Activated CD4-positive, alpha-beta T cell treated with anti-CD3 and anti-CD28 coated beads for 24 hours (primary cell): ENCODE results near the gene ING5.

Source experiments
- DNase-seq, 2 donors: peaks; one replicate each; pipeline ENCODE4 v3.0.0-alpha.2; 2020; ENCODE audit warnings: low read depth in 2 of 2

The ING5 gene

GRCh38 chr2:241672243-241673188 lies 29.3 kb upstream of the ING5 start:
- DNase-seq: no peak

DNA sequence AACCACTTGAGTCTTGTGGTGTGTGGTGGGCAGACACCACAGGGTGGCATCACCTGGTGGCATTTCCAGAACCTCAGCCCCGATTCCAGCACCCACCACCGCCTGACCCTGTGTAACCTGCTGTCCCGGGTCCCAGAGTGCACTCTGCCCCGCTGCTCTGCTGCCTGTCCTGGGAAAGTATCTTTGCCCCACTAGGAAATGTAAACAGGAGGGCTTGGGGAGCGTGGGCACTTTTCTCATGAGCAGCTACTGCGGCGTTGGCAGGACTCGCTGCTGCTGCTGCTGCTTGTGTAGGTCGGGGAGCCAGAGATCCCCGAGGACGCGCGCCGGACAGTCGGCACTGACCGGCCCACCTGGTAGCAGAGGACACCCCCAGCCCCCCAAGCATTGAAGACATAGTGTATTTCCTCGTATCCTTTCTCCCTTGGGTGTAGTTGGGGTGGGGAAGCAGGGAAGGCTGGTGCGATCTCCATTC lies 28.6 kb upstream of the ING5 start:
- DNase-seq: no peak

DNA sequence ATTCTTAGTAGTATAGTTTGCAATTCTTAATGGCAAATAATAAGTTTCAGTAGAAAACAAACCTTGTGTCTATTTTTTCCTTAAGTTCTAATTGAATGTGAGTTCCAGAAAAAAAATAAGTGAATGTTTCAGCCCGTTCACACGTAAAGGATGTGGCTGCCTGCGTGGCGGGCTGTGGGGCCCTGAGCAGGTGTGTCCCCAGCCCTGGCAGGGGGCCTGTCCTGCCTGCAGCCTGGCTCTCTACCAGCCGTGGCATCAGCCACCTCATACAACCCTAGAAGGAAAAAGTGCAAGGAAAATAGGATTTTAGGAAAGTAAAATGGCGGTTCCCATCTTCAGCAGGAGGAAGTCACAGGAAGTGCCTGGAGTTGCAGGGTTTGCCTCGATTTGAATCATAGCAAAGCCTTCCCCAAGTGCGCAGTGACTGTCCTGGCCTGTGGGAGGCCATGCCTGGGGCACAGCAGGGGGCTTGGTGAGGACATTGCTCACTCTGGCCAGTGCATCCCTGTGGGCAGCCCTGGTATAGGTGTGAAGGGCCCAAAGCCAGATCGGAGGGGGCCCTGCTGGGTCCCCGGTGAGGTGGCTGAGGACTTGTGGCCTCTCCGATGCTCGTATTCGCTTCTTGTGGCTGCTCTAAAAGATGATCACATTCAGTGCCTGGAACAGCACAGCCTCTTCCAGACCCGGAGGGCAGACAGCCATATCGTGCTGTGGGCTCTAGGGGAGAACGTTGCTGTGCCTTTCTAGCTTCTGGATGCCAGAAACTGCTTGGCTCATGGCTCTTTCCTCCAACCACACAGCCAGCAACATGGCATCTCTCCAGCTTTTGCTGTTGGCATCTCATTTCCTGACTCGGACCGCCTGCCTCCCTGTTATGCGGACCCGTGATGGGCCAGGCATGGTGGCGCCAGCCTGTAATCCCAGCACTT lies 27.8 kb upstream of the ING5 start:
- DNase-seq: no peak

- DNase-seq: no peak
Observed at GRCh38 chr2:241675885-241676284, 26.0 kb upstream of the ING5 start.

GRCh38 chr2:241676665-241677064 lies 25.2 kb upstream of the ING5 start:
- no peak for DNase-seq

DNA sequence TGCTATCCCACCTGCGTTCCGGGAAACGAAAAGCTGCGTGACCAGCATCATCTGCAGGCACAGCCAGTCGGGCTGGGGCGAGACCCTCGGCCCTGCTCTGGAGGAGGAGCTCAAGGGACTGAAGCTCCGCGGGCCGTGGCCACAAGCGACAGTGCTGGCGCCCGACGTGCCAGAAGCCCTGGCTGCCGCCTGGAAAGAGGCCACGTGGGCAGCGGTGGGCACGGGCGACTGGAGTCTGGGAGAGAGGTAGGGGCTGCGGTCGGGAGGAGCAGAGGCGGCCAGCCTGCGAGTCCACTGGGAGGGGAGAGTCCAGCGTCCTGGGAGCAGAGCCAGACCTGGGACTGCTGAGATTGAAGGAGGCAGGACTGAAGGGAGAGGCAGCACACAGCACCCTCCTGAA lies 24.4 kb upstream of the ING5 start:
- no peak for DNase-seq

DNA sequence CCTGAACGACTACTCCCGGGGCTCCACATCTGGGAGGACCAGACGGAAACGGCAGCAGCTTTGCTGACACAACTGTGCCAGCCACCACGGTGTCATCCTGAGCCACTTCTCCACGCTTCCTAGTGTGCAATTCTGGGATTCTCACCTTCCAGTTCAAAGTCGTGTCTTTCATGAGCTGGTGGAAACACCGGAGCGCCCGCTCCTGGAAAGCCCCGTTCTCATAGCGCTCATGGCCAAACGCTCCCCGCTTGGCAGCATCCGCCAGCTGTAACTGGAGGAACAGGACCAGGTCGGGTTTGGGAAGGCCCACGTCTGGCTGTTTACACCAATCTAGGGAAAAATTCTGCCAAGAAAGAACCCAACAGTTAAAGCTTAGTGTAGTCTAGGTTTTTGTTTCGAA lies 23.5 kb upstream of the ING5 start:
- no peak for DNase-seq

- DNase-seq: no peak
Observed at GRCh38 chr2:241678784-241679540, 22.9 kb upstream of the ING5 start.

DNA sequence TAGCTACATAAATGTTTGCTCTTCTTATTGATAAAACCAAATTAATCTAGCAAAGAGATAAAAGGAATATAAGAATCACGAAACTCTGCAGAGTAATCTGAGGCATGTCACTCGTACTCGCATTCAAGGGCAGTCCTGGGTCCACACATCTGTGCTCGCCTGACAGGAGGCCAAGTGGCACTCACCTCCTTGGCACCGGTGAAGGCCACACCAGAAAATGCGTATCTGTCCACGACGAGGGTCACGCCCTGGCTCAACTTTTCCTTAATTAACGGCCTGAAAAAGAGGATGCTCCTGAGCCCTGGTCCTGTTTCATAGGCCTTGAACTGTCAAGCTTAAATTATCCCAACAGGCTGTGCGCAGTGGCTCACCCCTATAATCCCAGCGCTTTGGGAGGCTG lies 21.8 kb upstream of the ING5 start:
- DNase-seq: no peak

DNA sequence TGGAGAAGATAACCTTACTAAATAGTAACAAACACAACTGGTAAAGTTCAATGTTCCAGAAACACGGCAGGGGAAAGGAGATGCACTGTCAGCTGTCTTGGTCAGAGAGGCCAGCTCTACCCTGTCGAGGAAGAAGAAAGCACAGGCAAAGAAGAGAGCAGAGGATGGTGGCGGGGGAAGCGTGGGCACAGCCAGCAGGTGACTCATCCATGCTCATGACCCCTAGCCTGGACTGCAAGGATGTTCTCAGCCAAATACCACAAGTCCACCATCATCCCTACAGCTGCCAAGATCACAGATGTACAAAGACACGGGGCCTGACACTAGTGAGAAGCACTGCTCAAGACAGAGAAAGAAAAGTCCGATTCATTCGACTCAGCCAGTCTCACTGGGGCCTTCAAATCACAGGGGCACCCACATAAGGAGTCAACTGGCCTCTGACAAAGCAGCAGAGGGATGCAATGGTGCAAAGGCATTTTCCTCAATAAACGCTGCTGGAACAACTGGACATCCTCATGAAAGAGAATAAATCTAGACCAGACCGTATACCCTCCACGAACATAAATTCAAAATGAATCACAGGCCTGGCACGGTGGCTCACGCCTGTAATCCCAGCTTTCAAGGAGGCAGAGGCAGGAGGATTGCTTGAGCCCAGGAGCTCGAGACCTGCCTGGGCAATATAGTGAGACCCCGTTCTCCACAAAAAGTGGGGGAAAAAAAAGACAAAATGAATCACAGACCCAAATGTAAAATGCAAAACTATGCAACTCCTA lies 20.8 kb upstream of the ING5 start:
- DNase-seq: no peak

DNA sequence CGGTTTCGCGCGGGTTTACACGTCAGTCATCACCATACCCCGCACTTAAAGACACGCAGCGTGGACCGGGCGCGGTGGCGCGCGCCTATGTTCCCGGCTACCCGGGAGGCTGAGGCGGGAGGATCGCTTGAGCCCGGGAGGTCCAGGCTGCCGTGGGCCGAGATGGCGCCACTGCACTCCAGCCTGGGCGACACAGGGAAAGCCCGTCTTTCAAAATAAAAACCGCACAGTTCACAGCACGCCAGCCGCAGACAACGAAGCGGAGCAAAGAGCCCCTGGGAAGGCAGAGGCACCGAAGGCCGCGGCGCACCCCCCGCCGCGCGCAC lies 15.6 kb upstream of the ING5 start:
- no peak for DNase-seq

GRCh38 chr2:241686650-241687425 lies 15.0 kb upstream of the ING5 start, which contains the start of gene DTYMK:
Gene DTYMK (minus strand): TSS chr2:241686815. CDS start chr2:241686783, 32 bp downstream.
- DNase-seq: peak; percentile 93

DNA sequence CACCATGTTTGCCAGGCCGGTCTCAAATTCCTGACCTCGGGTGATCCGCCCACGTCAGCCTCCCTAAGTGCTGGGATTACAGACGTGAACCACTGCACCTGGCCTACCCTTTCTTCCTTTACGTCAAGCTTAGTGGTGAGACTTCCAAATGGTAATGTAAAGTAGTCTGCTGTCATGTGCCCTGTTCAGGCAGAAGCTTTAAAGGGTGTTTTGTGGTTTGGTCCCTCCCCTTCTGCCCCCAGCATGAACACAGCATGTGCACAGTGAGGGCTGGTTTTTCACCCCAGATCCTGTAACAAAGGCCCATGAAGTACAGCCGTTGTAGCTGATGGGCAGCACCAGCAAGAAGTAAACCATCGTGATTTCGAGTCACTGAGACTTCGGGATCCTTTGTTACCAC lies 12.5 kb upstream of the ING5 start:
- peak in 1 of 2 donors; percentile 19 for DNase-seq

GRCh38 chr2:241690202-241690717 lies 11.6 kb upstream of the ING5 start:
- DNase-seq: no peak

- no peak for DNase-seq
Observed at GRCh38 chr2:241692448-241692847, 9.4 kb upstream of the ING5 start.

DNA sequence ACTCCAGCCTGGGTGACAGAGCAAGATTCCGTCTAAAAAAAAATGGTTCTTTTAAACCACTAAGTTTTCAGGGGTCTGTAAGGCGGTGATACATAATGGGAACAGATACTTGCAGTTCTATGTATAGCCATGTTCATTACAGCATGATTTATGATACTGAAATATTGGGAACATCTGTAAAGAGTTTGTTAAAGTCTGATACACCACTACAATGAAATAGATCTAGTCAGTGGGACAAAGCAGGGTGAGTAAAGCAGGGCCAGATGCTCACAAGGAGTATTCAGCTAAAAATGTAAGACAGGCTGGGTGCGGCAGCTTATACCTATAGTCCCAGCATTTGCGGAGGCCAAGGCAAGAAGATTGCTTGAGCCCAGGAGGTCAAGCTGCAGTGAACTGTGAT lies 6.2 kb upstream of the ING5 start:
- no peak for DNase-seq

DNA sequence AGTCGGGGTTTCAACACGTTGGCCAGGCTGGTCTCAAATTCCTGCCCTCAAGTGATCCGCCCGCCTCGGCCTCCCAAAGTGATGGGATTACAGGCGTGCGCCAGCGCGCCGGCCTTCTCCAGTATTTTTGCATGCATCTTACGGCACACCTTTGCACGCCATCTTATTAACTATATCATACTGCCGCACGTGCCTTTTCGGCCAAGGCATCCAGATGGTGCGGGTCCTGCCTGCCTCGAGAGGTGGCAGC lies 765 bp upstream of the ING5 start:
- no peak for DNase-seq

DNA sequence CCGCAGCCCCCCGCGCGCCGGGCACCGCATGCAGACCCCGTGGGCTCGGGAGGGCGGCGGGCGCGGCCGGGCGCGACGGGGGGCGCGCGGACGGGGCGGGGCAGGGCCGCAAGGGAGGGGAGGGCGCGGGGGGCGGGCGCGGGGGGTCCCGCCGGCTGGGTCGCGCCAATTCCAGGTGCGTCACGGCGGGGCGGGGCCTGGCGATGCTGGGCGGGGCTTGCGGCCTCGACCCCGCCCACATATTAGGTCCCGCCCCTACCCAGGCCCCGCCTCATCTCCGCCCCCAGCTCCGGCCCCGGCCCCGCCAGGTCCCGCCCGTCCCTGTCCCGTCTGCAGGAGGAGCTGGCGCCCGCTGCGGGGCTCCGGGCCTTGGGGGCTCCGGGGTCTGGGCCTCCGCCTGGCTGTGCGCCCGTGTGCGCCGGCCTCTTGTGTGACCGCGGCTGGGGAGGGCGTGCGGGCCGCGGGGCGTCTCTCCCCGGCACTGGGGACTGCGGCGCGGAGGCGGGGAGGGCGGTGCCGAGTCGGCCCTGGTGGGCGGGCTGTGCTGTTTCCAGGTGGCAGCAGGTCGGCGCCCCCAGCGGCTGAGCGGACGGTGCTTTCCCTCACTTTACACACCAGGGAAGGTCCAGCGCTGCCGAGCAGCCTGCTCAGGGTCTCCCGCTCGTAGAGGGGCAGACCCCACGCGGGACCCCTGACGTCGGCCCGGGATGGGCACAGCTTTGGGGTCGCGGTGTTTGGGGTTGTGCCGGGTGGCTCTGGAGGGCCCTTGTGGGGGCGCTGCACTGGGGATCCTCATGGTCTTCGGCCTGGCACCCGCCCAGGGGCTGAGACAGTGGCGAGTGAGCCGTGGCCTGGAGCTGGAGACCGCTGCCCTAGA lies 554 bp downstream of the ING5 start:
- DNase-seq: peak; percentile 82 to 84

DNA sequence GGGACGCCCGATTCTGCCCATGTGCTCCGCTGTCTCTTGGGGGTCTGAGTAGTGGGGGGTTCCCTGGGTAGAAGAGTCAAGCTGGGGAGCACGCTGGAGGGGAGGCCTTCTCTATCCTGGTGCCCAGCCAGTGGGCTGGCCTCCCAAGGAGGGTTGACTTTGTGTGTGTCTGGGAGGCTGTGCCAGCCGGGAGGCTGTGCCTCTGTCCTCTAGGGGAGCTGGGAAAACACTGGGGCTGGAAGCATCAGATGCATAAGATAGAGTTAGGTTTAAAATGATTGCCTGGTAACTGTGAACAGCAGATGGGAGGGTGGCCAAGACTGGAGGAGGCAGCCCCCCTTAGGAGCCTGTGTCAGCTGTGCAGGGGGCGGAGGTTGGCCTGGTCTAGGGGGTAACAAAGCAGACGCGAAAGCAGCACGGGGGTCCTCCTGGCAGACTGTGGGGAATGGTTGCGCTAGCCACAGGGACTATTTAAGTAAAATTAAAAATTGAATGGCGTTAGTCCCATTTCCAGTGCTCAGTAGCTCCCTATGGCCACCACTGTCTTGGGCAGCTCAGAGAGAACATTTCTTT lies 1.3 kb downstream of the ING5 start:
- no peak for DNase-seq
